ENCODE data around the gene BPGM.
A peak's percentile ranks its signal among the peaks of the same experiment; 100 is the strongest.

Gene BPGM

GRCh38 chr7:134699021-134699818, 52.6 kb downstream of the BPGM start:
- no peak for DNase-seq

GRCh38 chr7:134699899-134700298, 53.2 kb downstream of the BPGM start:
- DNase-seq, result no peak

- DNase-seq, result no peak
Observed at GRCh38 chr7:134701272-134701671, 54.6 kb downstream of the BPGM start.

GRCh38 chr7:134702366-134703240, 56.0 kb downstream of the BPGM start:
- no peak for DNase-seq

GRCh38 chr7:134703241-134703594, 56.6 kb downstream of the BPGM start:
- no peak for DNase-seq

- no peak for DNase-seq
Observed at GRCh38 chr7:134703782-134704181, 57.1 kb downstream of the BPGM start.

- no peak for DNase-seq
Observed at GRCh38 chr7:134704827-134705226, 58.2 kb downstream of the BPGM start.

GRCh38 chr7:134705716-134706115, 59.1 kb downstream of the BPGM start:
- no peak for DNase-seq

- no peak for DNase-seq
Observed at GRCh38 chr7:134706468-134706867, 59.8 kb downstream of the BPGM start.

- DNase-seq, result no peak
Observed at GRCh38 chr7:134707663-134708378, 61.2 kb downstream of the BPGM start.

GRCh38 chr7:134708692-134709091, 62.0 kb downstream of the BPGM start:
- DNase-seq, result no peak

GRCh38 chr7:134709197-134709596, 62.5 kb downstream of the BPGM start:
- no peak for DNase-seq

GRCh38 chr7:134710511-134710853, 63.8 kb downstream of the BPGM start:
- DNase-seq, result peak; percentile 1

- DNase-seq, result peak; percentile 36
Observed at GRCh38 chr7:134710854-134711624, 64.4 kb downstream of the BPGM start.

- DNase-seq, result no peak
Observed at GRCh38 chr7:134712196-134712595, 65.5 kb downstream of the BPGM start.

- no peak for DNase-seq
Observed at GRCh38 chr7:134714470-134715205, 68.0 kb downstream of the BPGM start.

GRCh38 chr7:134718211-134718875, 71.7 kb downstream of the BPGM start:
- DNase-seq, result no peak

GRCh38 chr7:134720091-134720935, 73.7 kb downstream of the BPGM start:
- DNase-seq, result no peak

- no peak for DNase-seq
Observed at GRCh38 chr7:134721171-134721570, 74.5 kb downstream of the BPGM start.

- no peak for DNase-seq
Observed at GRCh38 chr7:134722786-134723322, 76.2 kb downstream of the BPGM start.
